Caco-2 (cell line): ENCODE data around the gene P2RX6. TPM values are rescaled to one million over a fixed set of nuclear protein-coding genes. Genes with fewer than 3 reads are reported as not detected.

Experiments
- BruUV-seq: library from RNA; stranded (reverse); fragments of 400-500 nt; replicated peaks from 2 replicates; lab custom pipeline; 2021; lab: Mats Ljungman, UMichigan
- CTCF ChIA-PET: fragments of 300-600 bp; sonication (Branson Sonifier 250); formaldehyde crosslinking; loops from one replicate; lab custom pipeline; 2022; ENCODE audit warnings: antibody characterized with exemption; lab: Charles Lee
- POLR2A ChIA-PET: fragments of 300-600 bp; sonication (Branson Sonifier 250); formaldehyde crosslinking; loops from one replicate; lab custom pipeline; 2022; ENCODE audit warnings: antibody characterized with exemption; lab: Charles Lee
- DNase-seq, 2 experiments: peaks; one replicate each; pipeline versions ENCODE4 v3.0.0 to v3.0.0-alpha.2; 2020 to 2022
- H3K27me3 ChIP-seq: replicated peaks from 2 replicates; pipeline ENCODE4 v1.6.0; 2011; ENCODE audit warnings: low read length; ENCODE audit not compliant: control insufficient read depth, insufficient read depth
- H3K36me3 ChIP-seq: 2 replicates; pipeline ENCODE4 v1.5.1; 2011; ENCODE audit warnings: low read length; ENCODE audit not compliant: control insufficient read depth, insufficient read depth
- H3K4me1 ChIP-seq: fragments of 250-450 bp; sonication (Bioruptor Pico); 2 replicates; pipeline ENCODE4 v1.5.1; 2020; ENCODE audit warnings: mild to moderate bottlenecking
- H3K4me3 ChIP-seq: 2 replicates; pipeline ENCODE4 v1.5.1; 2011; ENCODE audit warnings: low read depth, mild to moderate bottlenecking, control low read depth, low read length
- H3K9me3 ChIP-seq: fragments of 250-450 bp; sonication (Bioruptor Pico); 2 replicates; pipeline ENCODE4 v1.5.1; 2020; ENCODE audit warnings: mild to moderate bottlenecking, moderate library complexity
- H3K27ac Mint-ChIP-seq: one replicate; pipeline ENCODE4 v1.8.0; 2022; ENCODE audit warnings: mixed read lengths; ENCODE audit not compliant: unreplicated experiment
- H3K27me3 Mint-ChIP-seq: one replicate; pipeline ENCODE4 v1.8.0; 2022; ENCODE audit warnings: mixed read lengths; ENCODE audit not compliant: insufficient read depth, unreplicated experiment
- H3K36me3 Mint-ChIP-seq: one replicate; pipeline ENCODE4 v1.8.0; 2022; ENCODE audit warnings: mild to moderate bottlenecking, mixed read lengths; ENCODE audit not compliant: insufficient read depth, unreplicated experiment
- H3K4me1 Mint-ChIP-seq: one replicate; pipeline ENCODE4 v1.8.0; 2022; ENCODE audit warnings: low read depth, mixed read lengths; ENCODE audit not compliant: unreplicated experiment
- H3K4me3 Mint-ChIP-seq: one replicate; pipeline ENCODE4 v1.8.0; 2022; ENCODE audit warnings: mild to moderate bottlenecking, moderate library complexity, mixed read lengths; ENCODE audit not compliant: unreplicated experiment
- H3K9me3 Mint-ChIP-seq: one replicate; pipeline ENCODE4 v1.8.0; 2022; ENCODE audit warnings: mixed read lengths; ENCODE audit not compliant: unreplicated experiment
- CTCF ChIP-seq, 2 experiments: fragments of 200-600 bp in 1 of 2; IDR thresholded peaks; 1 replicate in 1 of 2; 2 replicates in 1 of 2; pipeline versions ENCODE4 v1.5.1 to v1.8.0; 2011 to 2022; ENCODE audit warnings: antibody characterized with exemption in 1 of 2, control low read depth in 1 of 2, inconsistent platforms in 1 of 2, low read depth in 1 of 2, low read length in 1 of 2, mild to moderate bottlenecking in 1 of 2, moderate library complexity in 1 of 2; ENCODE audit not compliant: insufficient read depth in 1 of 2, severe bottlenecking in 1 of 2, unreplicated experiment in 1 of 2
- intact Hi-C: fragments of 100-400 bp; cut with micrococcal nuclease; formaldehyde crosslinking; loops from one replicate; pipeline ENCODE4 v1.10.0; 2022; ENCODE audit not compliant: unreplicated experiment
- total RNA-seq: library from RNA; stranded (reverse); gene quantifications from 2 replicates; pipeline ENCODE4 v1.2.3, GENCODE V29; 2022

The P2RX6 gene
- total RNA-seq, 1 experiment from 2014 or later = 0.11 TPM

- peaks cover 61% of the 10 kb centered on the region for H3K36me3 Mint-ChIP-seq
- TF ChIP-seq CTCF (IDR thresholded peaks at IDR 0.05; ENCODE audit: insufficient read depth in 1 of 2, low read depth in 1 of 2, low read length in 1 of 2, severe bottlenecking in 1 of 2, unreplicated experiment in 1 of 2) = no peak
- Histone ChIP-seq H3K9me3 (no peaks in the 10 kb centered on the region), H3K36me3 (no peaks in the 10 kb centered on the region; the same call in 1 of the 2 replicates), H3K4me3 (no peak overlapping the region), H3K27me3 (no peaks in the 10 kb centered on the region), H3K4me1 (peaks cover 9% of the 10 kb centered on the region)
- peaks cover 10% of the 10 kb centered on the region for H3K4me1 Mint-ChIP-seq
- H3K9me3 Mint-ChIP-seq = no peaks in the 10 kb centered on the region
- POLR2A ChIA-PET = no interaction called here
- no peak for DNase-seq
- CTCF ChIA-PET = interaction anchor here (1.0 kb wide), 1 partner anchor 17 kb away, joined by 3 read pairs; the partner anchor contains the start of gene LZTR1
- H3K27ac Mint-ChIP-seq = no peak overlapping the region
- H3K4me3 Mint-ChIP-seq = no peak overlapping the region
- BruUV-seq = no TSS peak
- no peaks in the 10 kb centered on the region for H3K27me3 Mint-ChIP-seq
- intact Hi-C loops = no loop called here
Observed at GRCh38 chr22:20998411-20999336, 16.3 kb upstream of the P2RX6 start.

GRCh38 chr22:20999350-21000206, 15.4 kb upstream of the P2RX6 start:
- CTCF ChIA-PET = interaction anchor here (1.6 kb wide), 1 partner anchor 17 kb away, joined by 3 read pairs; the partner anchor contains the start of gene LZTR1

More at GRCh38 chr22:20999350-21000206, 15.4 kb upstream of the P2RX6 start:
- peaks cover 10% of the 10 kb centered on the region for H3K4me1 Mint-ChIP-seq
- Histone ChIP-seq H3K27me3 (no peaks in the 10 kb centered on the region), H3K4me1 (peaks cover 9% of the 10 kb centered on the region), H3K4me3 (no peak overlapping the region), H3K9me3 (no peaks in the 10 kb centered on the region), H3K36me3 (no peaks in the 10 kb centered on the region; the same call in 1 of the 2 replicates)
- BruUV-seq = no TSS peak
- intact Hi-C loops = loop anchor here (2.0 kb wide), 1 partner anchor 43 kb away; no protein-coding TSS in a partner anchor
- no peaks in the 10 kb centered on the region for H3K9me3 Mint-ChIP-seq
- H3K27ac Mint-ChIP-seq = peak overlapping the region; percentile 72
- peaks cover 59% of the 10 kb centered on the region for H3K36me3 Mint-ChIP-seq
- H3K27me3 Mint-ChIP-seq = no peaks in the 10 kb centered on the region
- no peak for TF ChIP-seq CTCF (IDR thresholded peaks at IDR 0.05; ENCODE audit: insufficient read depth in 1 of 2, low read depth in 1 of 2, low read length in 1 of 2, severe bottlenecking in 1 of 2, unreplicated experiment in 1 of 2)
- peak overlapping the region; percentile 98 for H3K4me3 Mint-ChIP-seq
- POLR2A ChIA-PET = no interaction called here
- DNase-seq = no peak
